Measurements from ENCODE around the gene ELK3.

The ELK3 gene

DNA sequence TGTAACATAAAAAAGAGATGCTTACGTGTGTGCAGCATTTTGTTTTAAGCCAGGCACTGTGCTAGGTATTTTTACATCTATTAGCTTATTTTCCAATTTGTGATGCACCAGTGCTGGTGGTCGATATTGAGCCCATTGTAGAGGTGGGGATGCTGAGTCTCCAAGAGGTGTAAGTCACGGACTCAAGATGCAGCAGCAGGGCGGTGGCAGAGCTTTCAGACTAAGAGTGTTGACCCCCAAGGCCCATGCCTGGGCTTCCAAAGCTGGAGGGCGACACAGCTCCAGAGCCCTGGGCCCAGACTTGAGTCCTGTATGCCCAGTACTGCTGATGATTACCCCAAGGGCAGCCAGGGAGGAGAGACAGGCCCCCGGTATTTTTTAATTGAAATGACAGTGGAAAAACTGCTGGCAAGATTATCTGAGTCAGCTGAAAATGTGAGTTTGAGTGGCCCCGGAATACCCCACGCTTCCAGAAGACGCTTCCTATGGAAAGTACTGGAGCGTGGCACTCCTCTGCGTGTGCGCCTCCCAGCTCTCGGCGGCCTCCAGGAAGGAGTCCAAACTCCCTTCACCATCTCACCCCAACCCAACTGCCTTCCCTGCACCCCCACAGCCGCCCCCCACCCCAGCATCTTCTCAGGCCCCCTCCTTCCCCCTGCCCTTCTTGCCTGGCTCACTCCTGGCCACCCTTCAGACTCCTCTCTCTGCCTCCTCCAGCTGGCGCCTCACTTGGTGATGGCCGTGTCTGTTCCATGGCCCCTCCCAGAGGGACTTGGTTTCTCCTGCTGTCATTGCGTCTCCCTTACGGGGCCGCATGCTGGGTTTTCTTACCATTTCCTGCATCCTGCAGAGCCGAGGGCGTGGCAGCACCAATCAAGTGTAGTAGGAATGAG lies 40.7 kb downstream of the ELK3 start:
- no peak overlapping the region for H3K27ac ChIP-seq (ENCODE audit: low read length)
- peaks cover 17% of the 10 kb centered on the region for H4K20me1 ChIP-seq (ENCODE audit: insufficient read depth, low read length)
- no peaks in the 10 kb centered on the region for H3K36me3 ChIP-seq (ENCODE audit: insufficient read depth, low read length)

DNA sequence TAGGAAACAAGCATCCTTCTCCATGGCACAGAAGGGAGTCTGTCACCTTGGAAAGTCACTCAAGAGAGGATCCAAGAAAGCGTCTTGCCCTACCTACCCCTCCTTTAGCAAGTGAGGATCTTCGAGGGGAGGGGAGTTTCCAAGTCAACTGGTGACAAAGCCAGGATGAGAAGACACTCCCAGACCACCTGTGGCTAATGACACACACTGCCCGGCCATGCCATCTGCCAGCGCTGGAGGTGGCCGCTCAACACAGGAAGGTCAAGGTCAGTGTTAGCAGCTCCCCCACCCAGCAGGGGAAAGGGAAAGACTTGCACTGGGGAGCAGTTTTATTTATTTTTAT lies 41.3 kb downstream of the ELK3 start:
- DNase-seq (no peak), ATAC-seq (ENCODE audit: insufficient read depth, low read depth) (no peak)
- H3K9me3 ChIP-seq (ENCODE audit: insufficient read depth, low read length, severe bottlenecking): no peaks in the 10 kb centered on the region
- H3K36me3 ChIP-seq (ENCODE audit: insufficient read depth, low read length): no peaks in the 10 kb centered on the region
- no peaks in the 10 kb centered on the region for H3K79me2 ChIP-seq (ENCODE audit: insufficient read depth, low read length)
- H3K27ac ChIP-seq (ENCODE audit: low read length): no peak overlapping the region
- H4K20me1 ChIP-seq (ENCODE audit: insufficient read depth, low read length): peaks cover 18% of the 10 kb centered on the region
- no peaks in the 10 kb centered on the region for H3K27me3 ChIP-seq (ENCODE audit: insufficient read depth, low read length, poor library complexity)
- no peak overlapping the region for H3K9ac ChIP-seq (ENCODE audit: low read depth, low read length)
- no peak for TF ChIP-seq CTCF (IDR thresholded peaks at IDR 0.05; ENCODE audit: borderline replicate concordance, extremely low read depth, low read length, poor library complexity, severe bottlenecking)
- TF ChIP-seq EZH2 (IDR thresholded peaks at IDR 0.05; ENCODE audit: borderline replicate concordance, low read depth, low read length, severe bottlenecking): no peak
- H3K4me2 ChIP-seq (ENCODE audit: insufficient read depth, low read length): no peak overlapping the region
- no peak overlapping the region for H2AFZ ChIP-seq (ENCODE audit: low read depth, low read length)
- peaks cover 11% of the 10 kb centered on the region for H3K4me1 ChIP-seq (ENCODE audit: insufficient read depth, low read length)
- no peak overlapping the region for H3K4me3 ChIP-seq (ENCODE audit: low read depth in 1 of 2, low read length in 2 of 2)

More for the DNA sequence above, 40.7 kb downstream of the ELK3 start:
- no peaks in the 10 kb centered on the region for H3K27me3 ChIP-seq (ENCODE audit: insufficient read depth, low read length, poor library complexity)
- H3K4me3 ChIP-seq (ENCODE audit: low read depth in 1 of 2, low read length in 2 of 2): no peak overlapping the region
- DNase-seq (no peak), ATAC-seq (ENCODE audit: insufficient read depth, low read depth) (no peak)
- H3K4me1 ChIP-seq (ENCODE audit: insufficient read depth, low read length): peaks cover 11% of the 10 kb centered on the region
- H3K4me2 ChIP-seq (ENCODE audit: insufficient read depth, low read length): no peak overlapping the region
- H3K79me2 ChIP-seq (ENCODE audit: insufficient read depth, low read length): no peaks in the 10 kb centered on the region
- H2AFZ ChIP-seq (ENCODE audit: low read depth, low read length): no peak overlapping the region
- no peak overlapping the region for H3K9ac ChIP-seq (ENCODE audit: low read depth, low read length)
- no peak for TF ChIP-seq CTCF (IDR thresholded peaks at IDR 0.05; ENCODE audit: borderline replicate concordance, extremely low read depth, low read length, poor library complexity, severe bottlenecking)
- no peak for TF ChIP-seq EZH2 (IDR thresholded peaks at IDR 0.05; ENCODE audit: borderline replicate concordance, low read depth, low read length, severe bottlenecking)
- H3K9me3 ChIP-seq (ENCODE audit: insufficient read depth, low read length, severe bottlenecking): no peaks in the 10 kb centered on the region

GRCh38 chr12:96236221-96236822 lies 42.1 kb downstream of the ELK3 start:
- Histone ChIP-seq H3K4me2 (ENCODE audit: insufficient read depth, low read length) (no peak overlapping the region), H3K79me2 (ENCODE audit: insufficient read depth, low read length) (no peaks in the 10 kb centered on the region), H3K36me3 (ENCODE audit: insufficient read depth, low read length) (no peaks in the 10 kb centered on the region), H4K20me1 (ENCODE audit: insufficient read depth, low read length) (peaks cover 21% of the 10 kb centered on the region), H3K9ac (ENCODE audit: low read depth, low read length) (no peak overlapping the region), H3K27ac (ENCODE audit: low read length) (peak overlapping the region; percentile 9; the same call in 1 of the 2 replicates), H2AFZ (ENCODE audit: low read depth, low read length) (no peak overlapping the region), H3K4me1 (ENCODE audit: insufficient read depth, low read length) (peaks cover 11% of the 10 kb centered on the region), H3K4me3 (ENCODE audit: low read depth in 1 of 2, low read length in 2 of 2) (no peak overlapping the region), H3K9me3 (ENCODE audit: insufficient read depth, low read length, severe bottlenecking) (no peaks in the 10 kb centered on the region), H3K27me3 (ENCODE audit: insufficient read depth, low read length, poor library complexity) (no peaks in the 10 kb centered on the region)
- TF ChIP-seq EZH2 (IDR thresholded peaks at IDR 0.05; ENCODE audit: borderline replicate concordance, low read depth, low read length, severe bottlenecking) (no peak), CTCF (IDR thresholded peaks at IDR 0.05; ENCODE audit: borderline replicate concordance, extremely low read depth, low read length, poor library complexity, severe bottlenecking) (peak; percentile 29)
- DNase-seq: peak; percentile 62
- ATAC-seq (ENCODE audit: insufficient read depth, low read depth): peak; percentile 79
